LNCAP (cell line): ENCODE data around the gene PCDHB5.

Source experiments
- CTCF ChIP-seq: fragments of 450-650 bp; IDR thresholded peaks from 2 replicates; pipeline ENCODE4 v1.5.1; 2017; ENCODE audit warnings: mild to moderate bottlenecking

Gene PCDHB5

GRCh38 chr5:141155540-141156374, 20.8 kb downstream of the PCDHB5 start:
- TF ChIP-seq CTCF, result peak; percentile 27; the same call in 1 of the 2 replicates

GRCh38 chr5:141172381-141173204, 37.6 kb downstream of the PCDHB5 start, which contains the start of gene PCDHB7:
Gene PCDHB7 (plus strand): TSS chr5:141172644. CDS start chr5:141172836, 192 bp downstream.
- peak; percentile 76 for TF ChIP-seq CTCF

- TF ChIP-seq CTCF, result no peak
Measured at GRCh38 chr5:141175933-141176332, 40.9 kb downstream of the PCDHB5 start.

GRCh38 chr5:141177577-141178191, 42.7 kb downstream of the PCDHB5 start, which contains the start of gene PCDHB8:
Gene PCDHB8 (plus strand): TSS chr5:141177790. CDS start chr5:141178035, 245 bp downstream.
- peak; percentile 42; the same call in 1 of the 2 replicates for TF ChIP-seq CTCF

GRCh38 chr5:141180313-141180712, 45.3 kb downstream of the PCDHB5 start:
- no peak for TF ChIP-seq CTCF

- TF ChIP-seq CTCF, result peak; percentile 52; the same call in 1 of the 2 replicates
Measured at GRCh38 chr5:141182248-141182647, 47.2 kb downstream of the PCDHB5 start, which contains the start of gene PCDHB16. Gene PCDHB16 (plus strand): TSS chr5:141182387. CDS start chr5:141182560, 173 bp downstream.

- TF ChIP-seq CTCF, result peak; percentile 76
Measured at GRCh38 chr5:141186897-141187512, 52.0 kb downstream of the PCDHB5 start, which contains the start of gene PCDHB9. Gene PCDHB9 (plus strand): TSS chr5:141187161. CDS start chr5:141187319, 158 bp downstream.
